Neural progenitor cell (in vitro differentiated cells): ENCODE results near the gene CHDH.

ENCODE experiments used
- CTCF ChIP-seq: fragments of 200-600 bp; sonication (generic); IDR thresholded peaks from 2 replicates; pipeline ENCODE4 v1.5.1; 2017; ENCODE audit warnings: antibody characterized with exemption, mild to moderate bottlenecking
- EZH2 ChIP-seq: fragments of 200-600 bp; sonication (generic); IDR thresholded peaks from 2 replicates; pipeline ENCODE4 v1.6.1; 2017; ENCODE audit warnings: antibody characterized with exemption, mild to moderate bottlenecking, moderate library complexity
- EZH2phosphoT487 ChIP-seq: fragments of 200-600 bp; sonication (generic); IDR thresholded peaks from 2 replicates; pipeline ENCODE4 v1.6.1; 2017; ENCODE audit warnings: antibody characterized with exemption

- no peak for TF ChIP-seq CTCF
- TF ChIP-seq EZH2 = no peak
- no peak for TF ChIP-seq EZH2phosphoT487
Observed at GRCh38 chr3:53773021-53773436, 73.2 kb downstream of the CHDH start.
